Kidney tubule cell (primary cell): ENCODE results near the gene KCNK13.
"Not testable (repeated sequence)": the region's sequence is repeated elsewhere in the genome, so short reads cannot be mapped to it uniquely, and the experiment has no call there.

Experiments
- DNase-seq: peaks from one replicate; pipeline ENCODE4 v3.0.0-alpha.2; 2018; ENCODE audit warnings: low spot score

Gene KCNK13

DNA sequence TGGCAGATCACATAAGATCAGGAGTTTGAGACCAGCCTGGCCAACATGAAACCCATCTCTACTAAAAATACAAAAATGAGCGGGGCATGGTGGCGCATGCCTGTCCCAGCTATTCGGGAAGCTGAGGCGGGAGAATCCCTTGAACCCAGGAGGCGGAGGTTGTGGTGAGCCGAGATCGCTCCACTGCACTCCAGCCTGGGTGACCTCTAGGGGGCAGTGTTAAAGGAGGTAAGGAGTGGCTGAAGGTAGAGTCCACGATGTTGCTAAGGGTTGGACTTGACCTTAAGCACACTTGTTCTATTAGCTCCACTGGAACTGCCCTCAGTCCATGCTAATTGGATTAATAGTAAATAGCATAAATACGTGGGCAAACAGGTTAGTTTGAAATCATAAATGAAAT, 132.1 kb downstream of the KCNK13 start:
- no peak for DNase-seq

- no peak for DNase-seq
These were observed 132.9 kb downstream of the KCNK13 start for GRCh38 chr14:90194706-90195105.

- no peak for DNase-seq
These were observed 136.8 kb downstream of the KCNK13 start for GRCh38 chr14:90198541-90199060.

- DNase-seq: not testable (repeated sequence)
These were observed 138.8 kb downstream of the KCNK13 start for GRCh38 chr14:90200546-90200945.

GRCh38 chr14:90201344-90201743, 139.6 kb downstream of the KCNK13 start:
- no peak for DNase-seq

DNA sequence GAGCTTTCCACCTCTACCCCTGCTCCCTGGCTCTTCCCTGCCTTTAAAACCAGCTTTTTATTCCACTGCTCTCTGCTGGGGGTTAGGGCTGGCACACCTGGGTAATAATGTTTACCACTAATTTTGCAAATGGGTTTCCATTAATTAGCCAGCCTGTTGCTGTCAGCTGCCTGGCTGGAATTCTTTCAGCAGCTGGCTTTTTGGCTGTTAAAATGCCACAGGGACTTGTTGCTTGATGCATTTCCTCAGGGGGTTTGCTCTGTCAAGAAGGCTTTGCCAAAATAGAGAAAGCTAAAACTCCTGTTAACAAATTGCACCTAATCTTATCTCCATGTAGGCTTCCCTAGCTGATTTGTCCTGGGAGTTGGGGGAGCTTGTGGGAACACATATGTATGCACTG, 142.7 kb downstream of the KCNK13 start:
- DNase-seq: no peak

DNA sequence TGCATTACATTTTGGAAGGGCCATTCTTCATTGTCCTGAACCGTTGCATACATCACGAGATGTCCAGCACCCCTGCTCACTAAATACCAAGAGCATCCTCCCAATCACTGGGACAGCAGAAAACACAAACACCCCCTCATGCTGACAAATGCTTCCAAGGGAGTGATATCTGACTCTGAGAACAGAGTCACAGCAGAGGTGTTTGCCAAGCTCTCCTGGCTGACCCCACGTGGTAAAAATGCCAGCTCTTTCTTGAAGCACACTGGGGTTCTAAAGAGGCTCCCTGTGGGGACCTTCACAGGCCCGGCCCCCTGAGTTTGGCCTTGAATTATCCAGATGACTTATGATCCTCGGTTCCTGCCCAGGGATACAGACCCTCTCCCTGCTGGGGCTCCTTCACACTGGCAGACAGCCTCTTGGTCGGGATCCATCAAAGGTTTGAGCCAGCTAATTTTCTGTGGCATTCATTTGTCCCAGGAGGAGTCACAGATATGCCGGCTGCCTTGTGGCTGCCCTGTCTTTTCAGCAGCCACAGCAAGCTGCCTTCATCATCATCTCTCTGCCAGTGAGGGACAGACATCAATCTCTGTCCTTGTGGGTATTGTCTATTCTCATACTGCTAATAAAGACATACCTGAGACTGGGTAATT, 151.4 kb downstream of the KCNK13 start:
- no peak for DNase-seq

DNA sequence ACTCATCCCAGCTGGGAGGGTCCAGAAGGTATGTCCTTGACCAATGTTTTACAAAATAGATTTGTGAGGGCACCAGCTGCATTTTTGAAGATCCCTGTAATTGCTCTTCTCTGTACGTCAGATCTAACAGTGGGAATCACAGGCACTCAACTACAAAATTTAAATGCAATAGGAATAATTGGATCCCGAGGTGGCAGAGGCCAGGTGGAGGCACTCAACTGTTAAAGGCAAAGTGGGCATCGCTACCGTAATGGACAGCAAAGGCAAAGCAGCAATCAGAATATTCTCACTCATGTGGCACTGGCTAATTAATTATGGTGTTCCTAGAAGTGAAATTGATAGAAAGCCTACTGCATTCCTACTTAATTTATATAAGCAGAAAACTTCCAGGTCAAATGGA, 166.7 kb downstream of the KCNK13 start:
- no peak for DNase-seq

- not testable (repeated sequence) for DNase-seq
These were observed 168.1 kb downstream of the KCNK13 start for GRCh38 chr14:90229942-90230341.
